Measurements from ENCODE around the gene KCNH8. TPM values are rescaled to one million over a fixed set of nuclear protein-coding genes. Genes with fewer than 3 reads are reported as not detected.

The KCNH8 gene
- total and polyA plus RNA-seq, 2 experiments from 2014 or later: 0.97 to 1.1 TPM

- no peak for DNase-seq (ENCODE audit: low spot score)
- Histone ChIP-seq H3K9me2 (replicated peaks; ENCODE audit: insufficient read depth) (no peaks in the 10 kb centered on the region), H3K4me3 (no peak overlapping the region), H3K27ac (no peak overlapping the region), H3K36me3 (replicated peaks; ENCODE audit: insufficient read depth, low read depth) (no peaks in the 10 kb centered on the region), H3K4me1 (ENCODE audit: insufficient read depth) (no peaks in the 10 kb centered on the region), H3K79me2 (no peaks in the 10 kb centered on the region), H3K27me3 (no peaks in the 10 kb centered on the region), H3K9me3 (ENCODE audit: low read depth) (no peaks in the 10 kb centered on the region), H4K20me1 (ENCODE audit: insufficient read depth, poor library complexity, severe bottlenecking) (no peaks in the 10 kb centered on the region), H2AFZ (no peak overlapping the region), H3K4me2 (no peak overlapping the region)
- 74% methylated on average over 4 of the region's 4 CpGs for WGBS (ENCODE audit: low lambda C conversion rate, missing lambda C conversion rate)
- TF ChIP-seq EZH2 (IDR thresholded peaks at IDR 0.05; ENCODE audit: borderline replicate concordance) (no peak), CTCF (IDR thresholded peaks at IDR 0.05; ENCODE audit: poor library complexity) (no peak), EZH2phosphoT487 (IDR thresholded peaks at IDR 0.05; ENCODE audit: low read depth, severe bottlenecking, unreplicated experiment) (no peak)
Measured at GRCh38 chr3:19293295-19293694, 145.0 kb downstream of the KCNH8 start.

GRCh38 chr3:19295208-19295607, 146.9 kb downstream of the KCNH8 start:
- TF ChIP-seq EZH2 (IDR thresholded peaks at IDR 0.05; ENCODE audit: borderline replicate concordance): no peak
- no peak for TF ChIP-seq CTCF (IDR thresholded peaks at IDR 0.05; ENCODE audit: poor library complexity)
- TF ChIP-seq EZH2phosphoT487 (IDR thresholded peaks at IDR 0.05; ENCODE audit: low read depth, severe bottlenecking, unreplicated experiment): no peak
- Histone ChIP-seq H3K36me3 (replicated peaks; ENCODE audit: insufficient read depth, low read depth) (no peaks in the 10 kb centered on the region), H3K4me1 (ENCODE audit: insufficient read depth) (no peaks in the 10 kb centered on the region), H3K9me3 (ENCODE audit: low read depth) (no peaks in the 10 kb centered on the region), H3K4me2 (no peak overlapping the region), H2AFZ (no peak overlapping the region), H3K79me2 (no peaks in the 10 kb centered on the region), H4K20me1 (ENCODE audit: insufficient read depth, poor library complexity, severe bottlenecking) (no peaks in the 10 kb centered on the region), H3K27ac (no peak overlapping the region), H3K9me2 (replicated peaks; ENCODE audit: insufficient read depth) (no peaks in the 10 kb centered on the region), H3K27me3 (no peaks in the 10 kb centered on the region), H3K4me3 (no peak overlapping the region)
- DNase-seq (ENCODE audit: low spot score): no peak
- 92% methylated on average over 3 of the region's 3 CpGs for WGBS (ENCODE audit: low lambda C conversion rate, missing lambda C conversion rate)

- 96% methylated on average over 2 of the region's 2 CpGs for WGBS (ENCODE audit: low lambda C conversion rate, missing lambda C conversion rate)
- Histone ChIP-seq H3K4me3 (no peak overlapping the region), H3K79me2 (no peaks in the 10 kb centered on the region), H3K4me2 (no peak overlapping the region), H3K4me1 (ENCODE audit: insufficient read depth) (no peaks in the 10 kb centered on the region), H2AFZ (no peak overlapping the region), H3K9me3 (ENCODE audit: low read depth) (no peaks in the 10 kb centered on the region), H4K20me1 (ENCODE audit: insufficient read depth, poor library complexity, severe bottlenecking) (no peaks in the 10 kb centered on the region), H3K27me3 (no peaks in the 10 kb centered on the region), H3K9me2 (replicated peaks; ENCODE audit: insufficient read depth) (no peaks in the 10 kb centered on the region), H3K36me3 (replicated peaks; ENCODE audit: insufficient read depth, low read depth) (no peaks in the 10 kb centered on the region), H3K27ac (no peak overlapping the region)
- TF ChIP-seq CTCF (IDR thresholded peaks at IDR 0.05; ENCODE audit: poor library complexity) (no peak), EZH2 (IDR thresholded peaks at IDR 0.05; ENCODE audit: borderline replicate concordance) (no peak), EZH2phosphoT487 (IDR thresholded peaks at IDR 0.05; ENCODE audit: low read depth, severe bottlenecking, unreplicated experiment) (no peak)
- DNase-seq (ENCODE audit: low spot score): no peak
Measured at GRCh38 chr3:19331931-19332330, 183.6 kb downstream of the KCNH8 start.

- Histone ChIP-seq H3K4me2 (no peak overlapping the region), H3K4me3 (no peak overlapping the region), H3K27me3 (no peaks in the 10 kb centered on the region), H3K36me3 (replicated peaks; ENCODE audit: insufficient read depth, low read depth) (no peaks in the 10 kb centered on the region), H3K79me2 (no peaks in the 10 kb centered on the region), H4K20me1 (ENCODE audit: insufficient read depth, poor library complexity, severe bottlenecking) (no peaks in the 10 kb centered on the region), H3K4me1 (ENCODE audit: insufficient read depth) (no peaks in the 10 kb centered on the region), H3K9me2 (replicated peaks; ENCODE audit: insufficient read depth) (no peaks in the 10 kb centered on the region), H2AFZ (no peak overlapping the region), H3K27ac (no peak overlapping the region), H3K9me3 (ENCODE audit: low read depth) (no peaks in the 10 kb centered on the region)
- 78% methylated on average over 6 of the region's 6 CpGs for WGBS (ENCODE audit: low lambda C conversion rate, missing lambda C conversion rate)
- DNase-seq (ENCODE audit: low spot score): no peak
- TF ChIP-seq CTCF (IDR thresholded peaks at IDR 0.05; ENCODE audit: poor library complexity): no peak
- TF ChIP-seq EZH2phosphoT487 (IDR thresholded peaks at IDR 0.05; ENCODE audit: low read depth, severe bottlenecking, unreplicated experiment): no peak
- TF ChIP-seq EZH2 (IDR thresholded peaks at IDR 0.05; ENCODE audit: borderline replicate concordance): no peak
Measured at GRCh38 chr3:19334120-19334519, 185.8 kb downstream of the KCNH8 start.
